HG02852 (cell line): ENCODE results near the gene WDR1.

ENCODE experiments used
- ATAC-seq: cut with Tn5 transposase; IDR thresholded peaks from one replicate; pipeline ENCODE4 v1.9.1; 2021; ENCODE audit warnings: mild to moderate bottlenecking, moderate library complexity; ENCODE audit not compliant: unreplicated experiment

The WDR1 gene

GRCh38 chr4:10101671-10102473 is 14.7 kb downstream of the WDR1 start:
- no peak for ATAC-seq

GRCh38 chr4:10100734-10101216 is 15.8 kb downstream of the WDR1 start:
- ATAC-seq, result no peak

- no peak for ATAC-seq
These were observed 16.9 kb downstream of the WDR1 start for GRCh38 chr4:10099499-10100325.

GRCh38 chr4:10098780-10099160 is 17.8 kb downstream of the WDR1 start:
- ATAC-seq, result no peak

GRCh38 chr4:10097906-10098779 is 18.5 kb downstream of the WDR1 start:
- no peak for ATAC-seq

GRCh38 chr4:10096978-10097335 is 19.6 kb downstream of the WDR1 start:
- ATAC-seq, result no peak

GRCh38 chr4:10096201-10096977 is 20.2 kb downstream of the WDR1 start:
- peak; percentile 88 for ATAC-seq

GRCh38 chr4:10095296-10095991 is 21.2 kb downstream of the WDR1 start:
- ATAC-seq, result no peak

GRCh38 chr4:10094841-10095240 is 21.8 kb downstream of the WDR1 start:
- ATAC-seq, result no peak

- ATAC-seq, result no peak
These were observed 22.6 kb downstream of the WDR1 start for GRCh38 chr4:10093801-10094552.

GRCh38 chr4:10093271-10093621 is 23.4 kb downstream of the WDR1 start:
- no peak for ATAC-seq

- no peak for ATAC-seq
These were observed 23.9 kb downstream of the WDR1 start for GRCh38 chr4:10092481-10093270.

GRCh38 chr4:10091531-10092181 is 24.9 kb downstream of the WDR1 start:
- no peak for ATAC-seq

- ATAC-seq, result no peak
These were observed 25.9 kb downstream of the WDR1 start for GRCh38 chr4:10090467-10091250.

GRCh38 chr4:10089346-10089745 is 27.3 kb downstream of the WDR1 start:
- no peak for ATAC-seq

- ATAC-seq, result no peak
These were observed 28.2 kb downstream of the WDR1 start for GRCh38 chr4:10088135-10089010.
